ENCODE results near the gene MAGT1.
"Not testable (repeated sequence)": the region's sequence is repeated elsewhere in the genome, so short reads cannot be mapped to it uniquely, and the experiment has no call there.

The MAGT1 gene

GRCh38 chrX:77894921-77895886 is at the start of gene MAGT1:
Gene MAGT1, minus strand, starts transcription at chrX:77895435. Its CDS starts 25 bp downstream, at chrX:77895410.
- FAIRE-seq = peak; percentile 99

GRCh38 chrX:77945031-77945430 is 49.8 kb upstream of the MAGT1 start:
- not testable (repeated sequence) for FAIRE-seq

GRCh38 chrX:77938083-77938680 is 42.9 kb upstream of the MAGT1 start:
- FAIRE-seq = no peak

DNA sequence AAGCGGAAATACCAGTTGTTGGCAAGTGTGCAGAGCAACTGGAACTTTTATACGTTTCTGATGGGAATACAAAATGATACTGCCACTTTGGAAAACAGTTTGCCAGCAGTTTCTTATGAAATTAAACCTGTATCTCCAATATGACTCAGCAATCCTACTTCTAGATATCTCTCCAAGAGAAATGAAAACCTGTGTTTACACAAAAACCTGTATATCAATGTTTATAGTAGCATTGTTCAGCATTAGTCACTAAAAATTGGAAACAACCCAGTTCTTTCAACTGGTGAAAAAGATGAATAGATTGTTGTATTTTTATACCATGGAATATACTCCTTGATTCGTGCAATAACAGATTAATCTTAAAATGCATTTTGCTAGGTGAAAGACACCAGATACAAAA is 42.1 kb upstream of the MAGT1 start:
- FAIRE-seq = no peak

DNA sequence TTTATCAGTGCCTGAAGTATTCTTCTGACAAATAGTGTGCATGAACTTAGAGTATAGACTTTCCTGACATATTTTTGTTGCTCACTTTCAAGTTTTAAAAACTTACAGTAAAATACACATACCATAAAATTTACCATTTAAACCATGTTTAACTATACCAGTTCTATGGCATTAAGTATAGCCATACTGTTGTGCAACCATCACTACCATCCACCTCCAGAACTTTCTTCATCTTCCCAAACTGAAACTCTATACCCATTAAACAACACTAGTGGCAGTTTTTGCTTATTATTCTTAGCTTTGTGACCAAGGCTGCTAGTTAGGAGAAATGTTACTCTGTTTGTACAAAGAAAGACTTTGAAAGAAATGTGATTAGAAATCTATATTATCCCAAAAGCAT is 41.1 kb upstream of the MAGT1 start:
- no peak for FAIRE-seq

GRCh38 chrX:77935886-77936285 is 40.7 kb upstream of the MAGT1 start:
- no peak for FAIRE-seq

GRCh38 chrX:77930581-77930980 is 35.3 kb upstream of the MAGT1 start:
- no peak for FAIRE-seq

- no peak for FAIRE-seq
Observed at GRCh38 chrX:77925764-77926163, 30.5 kb upstream of the MAGT1 start.

GRCh38 chrX:77924320-77924859 is 29.2 kb upstream of the MAGT1 start:
- FAIRE-seq = no peak

DNA sequence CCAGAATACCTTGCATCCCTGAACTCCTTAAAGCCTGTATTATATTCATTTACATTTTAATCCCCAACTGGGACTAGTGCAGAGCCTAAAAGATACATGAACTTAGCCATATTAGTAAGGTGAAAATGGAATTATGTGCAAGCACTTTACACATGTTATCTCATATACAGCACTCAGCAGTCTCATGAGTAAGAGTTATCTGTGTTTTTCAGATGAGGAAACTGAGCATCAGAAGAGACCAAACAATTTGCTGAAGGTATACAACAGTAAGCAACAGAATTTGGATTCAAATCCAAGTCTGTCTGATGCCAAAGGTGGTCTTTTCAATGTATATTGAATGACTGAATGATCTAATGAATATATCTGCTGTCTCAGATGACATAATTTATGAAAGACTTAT is 27.6 kb upstream of the MAGT1 start:
- FAIRE-seq = no peak

DNA sequence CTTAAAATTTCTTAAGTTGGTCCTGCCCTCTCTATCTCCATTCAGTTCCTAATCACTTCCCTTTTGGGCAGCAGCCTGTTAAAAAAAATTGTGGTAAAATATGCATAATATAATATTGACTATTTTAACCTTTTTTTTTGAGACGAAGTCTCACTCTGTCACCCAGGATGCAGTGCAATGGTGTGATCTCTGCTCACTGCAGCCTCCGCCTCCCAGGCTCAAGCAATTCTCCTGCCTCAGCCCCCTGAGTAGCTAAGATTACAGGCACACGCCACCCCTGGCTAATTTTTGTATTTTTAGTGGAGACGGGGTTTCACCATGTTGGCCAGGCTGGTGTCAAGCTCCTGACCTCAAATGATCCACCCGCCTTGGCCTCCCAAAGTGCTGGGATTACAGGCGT is 24.1 kb upstream of the MAGT1 start:
- FAIRE-seq = not testable (repeated sequence)

DNA sequence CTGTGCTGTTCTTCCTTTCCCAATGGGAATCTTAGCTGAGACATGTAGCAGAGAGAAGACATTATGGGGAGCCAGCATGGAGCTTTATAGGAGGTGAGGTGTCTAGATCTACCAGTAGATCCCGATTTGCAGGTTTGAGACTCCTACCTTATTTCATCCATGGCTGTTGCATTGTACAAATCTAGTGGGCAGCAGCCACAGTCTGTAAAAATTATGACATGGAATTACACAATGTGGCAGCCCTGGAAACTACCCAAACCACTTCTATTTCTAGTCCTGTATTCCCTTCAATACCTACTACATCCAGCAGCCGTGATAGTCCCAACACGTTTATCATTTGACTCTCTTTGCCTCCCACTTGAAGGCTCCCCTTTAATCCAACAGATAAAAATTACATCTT is 23.3 kb upstream of the MAGT1 start:
- no peak for FAIRE-seq

GRCh38 chrX:77917294-77917933 is 22.2 kb upstream of the MAGT1 start:
- FAIRE-seq = no peak

GRCh38 chrX:77910108-77910840 is 15.0 kb upstream of the MAGT1 start, which contains the start of gene ATP7A:
Gene ATP7A, plus strand, starts transcription at chrX:77910693. Its CDS starts 60,949 bp downstream, at chrX:77971642.
- no peak for FAIRE-seq

DNA sequence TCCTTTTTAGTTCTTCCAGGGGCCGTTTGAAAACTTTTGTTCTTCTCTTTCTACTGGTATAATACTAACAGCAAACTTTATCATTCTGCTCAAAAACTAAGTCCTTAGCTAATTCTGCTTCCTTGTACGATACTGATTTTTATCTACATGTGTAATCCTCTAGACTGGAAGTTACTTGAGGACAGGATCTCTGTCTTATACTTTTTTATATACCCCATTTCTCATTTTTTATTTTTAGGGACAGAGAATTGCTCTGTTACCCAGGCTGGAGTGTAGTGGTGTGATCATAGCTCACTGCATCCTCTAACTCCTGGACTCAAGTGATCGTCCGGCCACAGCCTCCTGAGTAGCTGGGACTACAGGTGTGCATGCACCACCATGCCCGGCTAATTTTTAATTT is 6.3 kb upstream of the MAGT1 start:
- no peak for FAIRE-seq

DNA sequence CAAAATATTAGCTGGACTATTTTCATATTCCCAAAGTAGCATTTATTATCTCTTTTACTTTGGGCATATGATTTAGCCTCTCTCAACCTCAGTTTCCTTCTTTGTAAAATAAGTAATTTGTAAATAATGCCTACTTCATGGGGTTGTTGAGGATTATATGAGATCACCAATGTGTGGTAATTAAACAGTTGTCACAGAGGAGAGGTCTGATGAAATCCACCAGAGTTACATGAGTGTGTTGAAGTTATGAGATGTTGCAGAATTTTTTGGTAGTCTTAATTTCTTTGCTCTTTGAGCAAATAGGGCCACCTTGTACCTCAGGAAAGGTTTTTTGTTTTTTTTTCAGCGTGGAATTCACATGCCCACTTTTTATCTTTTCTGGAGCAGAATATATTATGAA is 5.5 kb upstream of the MAGT1 start:
- FAIRE-seq = no peak

DNA sequence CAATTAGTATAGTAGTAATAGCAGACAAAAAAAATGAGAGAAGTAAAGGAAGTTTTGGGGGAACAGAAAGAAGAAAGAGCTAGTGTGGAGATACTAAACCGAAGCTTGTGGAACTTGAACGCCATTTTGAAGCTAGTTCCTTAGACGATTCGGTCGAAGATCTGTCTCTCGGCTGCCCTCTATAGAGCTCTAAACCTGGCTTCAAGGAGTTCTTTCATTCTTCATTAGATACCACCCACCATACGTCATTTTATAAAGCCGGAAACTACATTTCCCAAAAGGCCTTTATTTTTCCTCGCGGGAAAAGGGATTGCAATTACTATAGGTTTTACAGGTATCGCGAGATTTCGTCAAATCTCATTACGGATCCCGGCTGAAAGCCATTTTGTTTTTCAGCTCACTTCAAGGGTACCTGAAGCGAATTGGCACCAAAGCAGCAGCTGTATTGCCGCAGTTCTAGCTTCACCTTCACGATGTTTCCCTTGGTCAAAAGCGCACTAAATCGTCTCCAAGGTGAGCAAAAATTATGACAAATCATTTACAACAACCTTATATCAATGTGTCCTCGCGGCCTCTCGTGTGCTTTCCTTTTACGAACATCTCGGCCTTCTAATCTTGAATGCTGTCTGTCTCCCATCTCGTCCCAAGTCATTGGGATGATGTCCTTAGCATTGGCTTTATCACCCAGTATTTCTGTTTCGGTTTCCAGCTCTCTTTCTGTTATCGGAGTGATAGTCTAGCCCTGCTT is 4.0 kb upstream of the MAGT1 start, which contains the start of gene COX7B:
Gene COX7B (plus strand): TSS at position 388 of the 748 bp plus-strand sequence. CDS start 86 bp downstream, at position 474.
- peak; percentile 98 for FAIRE-seq

GRCh38 chrX:77893713-77894112 is 1.5 kb downstream of the MAGT1 start:
- FAIRE-seq = no peak

DNA sequence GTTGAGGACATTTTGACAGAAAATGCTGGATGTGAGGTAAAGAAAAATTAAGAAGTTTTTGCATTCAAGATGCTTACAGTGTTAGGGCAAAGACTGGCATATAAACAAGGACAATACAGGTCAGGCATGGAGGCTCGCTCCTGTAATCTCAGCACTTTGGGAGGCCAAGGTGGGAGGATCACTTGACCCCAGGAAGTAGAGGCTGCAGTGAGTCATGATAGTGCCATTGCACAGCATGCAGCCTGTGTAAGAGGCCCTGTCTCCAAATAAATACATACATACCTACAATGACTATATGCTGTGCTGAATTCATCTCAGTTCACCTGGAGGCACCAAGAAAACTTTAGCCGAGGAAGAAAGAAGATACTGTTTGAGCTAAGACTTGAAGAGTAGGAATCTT is 2.3 kb downstream of the MAGT1 start:
- no peak for FAIRE-seq

GRCh38 chrX:77881418-77881817 is 13.8 kb downstream of the MAGT1 start:
- FAIRE-seq = not testable (repeated sequence)

- no peak for FAIRE-seq
Observed at GRCh38 chrX:77875372-77875771, 19.9 kb downstream of the MAGT1 start.

DNA sequence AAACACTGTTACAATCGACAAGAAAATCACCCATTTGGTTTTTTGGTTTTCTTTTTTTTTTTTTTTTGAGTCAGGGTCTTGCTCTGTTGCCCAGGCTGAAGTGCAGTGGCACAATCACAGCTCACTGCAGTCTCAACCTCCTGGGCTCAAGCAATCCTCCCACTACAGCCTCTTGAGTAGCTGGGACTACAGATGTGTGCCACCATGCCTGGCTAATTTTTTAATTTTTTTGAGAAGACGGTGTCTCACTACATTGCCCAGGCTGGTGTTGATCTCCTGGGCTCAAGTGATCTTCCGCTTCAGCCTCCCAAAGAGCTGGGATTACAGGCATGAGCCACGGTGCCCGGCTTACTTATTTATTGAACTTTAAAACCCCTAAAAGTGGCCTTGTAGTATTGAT is 63.7 kb downstream of the MAGT1 start:
- not testable (repeated sequence) for FAIRE-seq

Data from A204.1 (cell line).